ENCODE data around the gene SENP1.

DNA sequence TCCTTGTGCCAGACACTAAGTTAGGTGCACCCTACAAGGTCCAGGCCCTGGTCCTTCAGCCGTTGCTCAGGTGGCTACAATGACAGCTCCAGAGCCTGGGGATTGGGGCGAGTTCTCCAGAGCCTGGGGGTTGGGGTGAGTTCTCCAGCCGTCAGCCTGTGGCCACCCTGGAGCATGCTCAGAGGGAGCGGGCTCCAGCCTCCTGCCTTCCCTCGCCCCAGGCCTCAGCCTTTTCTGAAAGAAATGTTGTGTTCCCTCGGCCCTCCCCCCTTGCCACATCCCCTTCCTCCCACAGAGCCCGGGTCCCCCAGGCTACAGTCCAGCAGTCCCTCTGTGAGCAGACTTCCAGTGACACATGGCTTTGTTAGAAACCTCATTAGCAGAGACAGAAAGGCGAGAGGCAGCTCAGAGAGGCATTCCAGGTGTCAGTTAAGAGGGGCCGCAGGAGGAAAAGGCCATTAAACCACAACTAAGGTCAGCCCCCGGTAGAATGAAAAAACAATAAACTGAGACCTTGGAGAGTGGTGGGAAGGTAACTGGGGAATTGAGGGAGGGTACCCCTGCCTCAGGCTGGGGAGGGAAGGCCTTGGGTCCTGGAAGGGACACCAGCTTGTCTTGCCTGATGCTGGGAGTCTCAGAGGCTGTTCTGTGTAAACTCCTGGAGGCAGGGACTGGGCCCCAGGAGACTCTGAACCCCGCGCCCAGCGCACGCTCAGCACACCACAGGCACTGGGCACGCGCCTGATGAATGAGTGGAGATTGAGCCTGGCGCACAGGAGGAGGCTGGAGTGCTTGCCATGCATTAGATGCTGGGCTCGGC, 78.5 kb downstream of the SENP1 start:
- TF ChIP-seq, protein P1, sequence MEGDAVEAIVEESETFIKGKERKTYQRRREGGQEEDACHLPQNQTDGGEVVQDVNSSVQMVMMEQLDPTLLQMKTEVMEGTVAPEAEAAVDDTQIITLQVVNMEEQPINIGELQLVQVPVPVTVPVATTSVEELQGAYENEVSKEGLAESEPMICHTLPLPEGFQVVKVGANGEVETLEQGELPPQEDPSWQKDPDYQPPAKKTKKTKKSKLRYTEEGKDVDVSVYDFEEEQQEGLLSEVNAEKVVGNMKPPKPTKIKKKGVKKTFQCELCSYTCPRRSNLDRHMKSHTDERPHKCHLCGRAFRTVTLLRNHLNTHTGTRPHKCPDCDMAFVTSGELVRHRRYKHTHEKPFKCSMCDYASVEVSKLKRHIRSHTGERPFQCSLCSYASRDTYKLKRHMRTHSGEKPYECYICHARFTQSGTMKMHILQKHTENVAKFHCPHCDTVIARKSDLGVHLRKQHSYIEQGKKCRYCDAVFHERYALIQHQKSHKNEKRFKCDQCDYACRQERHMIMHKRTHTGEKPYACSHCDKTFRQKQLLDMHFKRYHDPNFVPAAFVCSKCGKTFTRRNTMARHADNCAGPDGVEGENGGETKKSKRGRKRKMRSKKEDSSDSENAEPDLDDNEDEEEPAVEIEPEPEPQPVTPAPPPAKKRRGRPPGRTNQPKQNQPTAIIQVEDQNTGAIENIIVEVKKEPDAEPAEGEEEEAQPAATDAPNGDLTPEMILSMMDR (IDR thresholded peaks at IDR 0.05), result no peak
- no peak for TF ChIP-seq POLR2A (IDR thresholded peaks at IDR 0.05)

All from heart left ventricle (tissue), 13 donors.